Right atrium auricular region (tissue), 2 donors: Measurements from ENCODE around the gene ZCWPW1. TPM values are rescaled to one million over a fixed set of nuclear protein-coding genes. Genes with fewer than 3 reads are reported as not detected.

Source experiments
- DNase-seq: peaks from one replicate; pipeline ENCODE4 v3.0.0-alpha.2; 2019; ENCODE audit warnings: low spot score
- H3K27ac ChIP-seq, 2 donors: fragments of 200-600 bp; sonication (generic); 1 replicate in 1 of 2; 2 replicates in 1 of 2; pipeline ENCODE4 v1.5.1; 2016 to 2019
- H3K27me3 ChIP-seq, 2 donors: fragments of 200-600 bp; sonication (generic); one replicate each; pipeline versions ENCODE4 v1.5.1 to v1.6.0; 2017 to 2019
- H3K36me3 ChIP-seq: fragments of 200-600 bp; sonication (generic); one replicate; pipeline ENCODE4 v1.5.1; 2016
- H3K4me1 ChIP-seq, 2 donors: fragments of 200-600 bp; sonication (generic); one replicate each; pipeline versions ENCODE4 v1.5.1 to v1.6.0; 2017 to 2019
- H3K4me3 ChIP-seq, 2 donors: fragments of 200-600 bp; sonication (generic); 1 replicate in 1 of 2; 2 replicates in 1 of 2; pipeline ENCODE4 v1.5.1; 2017 to 2019; ENCODE audit warnings: mild to moderate bottlenecking in 1 of 2, moderate library complexity in 1 of 2
- H3K9me3 ChIP-seq, 2 donors: fragments of 200-600 bp; sonication (generic); one replicate each; pipeline ENCODE4 v1.5.1; 2019
- total RNA-seq, 2 donors: library from RNA; depleted of rRNA; stranded (reverse); fragments of >200 nt; gene quantifications; one replicate each; pipeline ENCODE4 v1.1.0, GENCODE V29; 2016
- TF ChIP-seq, protein P1 (sequence below), 2 donors: fragments of 200-600 bp; sonication (generic); IDR thresholded peaks; one replicate each; pipeline ENCODE4 v1.5.1; 2019; ENCODE audit warnings: antibody characterized with exemption in 2 of 2

The ZCWPW1 gene
- total RNA-seq, 2 donors from 2014 or later: 2.1 to 8.5 TPM

DNA sequence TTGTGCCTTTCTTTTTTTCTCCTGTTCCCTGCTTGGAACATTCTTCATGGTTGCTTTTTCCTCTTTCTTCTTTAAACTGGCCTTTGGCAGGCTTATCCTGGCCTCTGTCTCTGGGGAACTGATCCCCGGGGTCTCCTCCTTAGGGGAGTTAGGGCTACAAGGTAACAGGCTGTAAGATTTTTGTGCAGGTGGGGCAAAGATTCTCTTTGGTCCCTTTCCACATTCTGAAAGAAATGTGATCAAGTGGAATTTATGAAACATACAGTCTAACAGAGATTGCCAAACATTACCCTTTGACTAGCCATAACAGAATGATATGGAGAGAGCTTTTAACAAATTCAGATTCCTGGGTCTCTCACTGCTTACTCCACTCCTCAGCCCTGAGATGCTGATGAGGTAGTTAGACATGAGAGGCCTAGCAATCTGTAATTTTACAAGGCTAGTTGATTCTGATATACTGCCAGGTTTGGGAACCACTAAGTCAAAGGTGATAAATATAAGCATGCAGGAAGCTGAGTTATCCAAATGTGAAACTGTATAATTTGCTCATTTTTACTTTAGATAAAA lies 8.8 kb downstream of the ZCWPW1 start:
- Histone ChIP-seq H3K27me3 (no peaks in the 10 kb centered on the region), H3K4me3 (no peak overlapping the region), H3K36me3 (no peaks in the 10 kb centered on the region), H3K4me1 (no peaks in the 10 kb centered on the region), H3K27ac (no peak overlapping the region), H3K9me3 (no peaks in the 10 kb centered on the region)
- TF ChIP-seq, protein P1, sequence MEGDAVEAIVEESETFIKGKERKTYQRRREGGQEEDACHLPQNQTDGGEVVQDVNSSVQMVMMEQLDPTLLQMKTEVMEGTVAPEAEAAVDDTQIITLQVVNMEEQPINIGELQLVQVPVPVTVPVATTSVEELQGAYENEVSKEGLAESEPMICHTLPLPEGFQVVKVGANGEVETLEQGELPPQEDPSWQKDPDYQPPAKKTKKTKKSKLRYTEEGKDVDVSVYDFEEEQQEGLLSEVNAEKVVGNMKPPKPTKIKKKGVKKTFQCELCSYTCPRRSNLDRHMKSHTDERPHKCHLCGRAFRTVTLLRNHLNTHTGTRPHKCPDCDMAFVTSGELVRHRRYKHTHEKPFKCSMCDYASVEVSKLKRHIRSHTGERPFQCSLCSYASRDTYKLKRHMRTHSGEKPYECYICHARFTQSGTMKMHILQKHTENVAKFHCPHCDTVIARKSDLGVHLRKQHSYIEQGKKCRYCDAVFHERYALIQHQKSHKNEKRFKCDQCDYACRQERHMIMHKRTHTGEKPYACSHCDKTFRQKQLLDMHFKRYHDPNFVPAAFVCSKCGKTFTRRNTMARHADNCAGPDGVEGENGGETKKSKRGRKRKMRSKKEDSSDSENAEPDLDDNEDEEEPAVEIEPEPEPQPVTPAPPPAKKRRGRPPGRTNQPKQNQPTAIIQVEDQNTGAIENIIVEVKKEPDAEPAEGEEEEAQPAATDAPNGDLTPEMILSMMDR (IDR thresholded peaks at IDR 0.05): no peak
- DNase-seq: no peak

DNA sequence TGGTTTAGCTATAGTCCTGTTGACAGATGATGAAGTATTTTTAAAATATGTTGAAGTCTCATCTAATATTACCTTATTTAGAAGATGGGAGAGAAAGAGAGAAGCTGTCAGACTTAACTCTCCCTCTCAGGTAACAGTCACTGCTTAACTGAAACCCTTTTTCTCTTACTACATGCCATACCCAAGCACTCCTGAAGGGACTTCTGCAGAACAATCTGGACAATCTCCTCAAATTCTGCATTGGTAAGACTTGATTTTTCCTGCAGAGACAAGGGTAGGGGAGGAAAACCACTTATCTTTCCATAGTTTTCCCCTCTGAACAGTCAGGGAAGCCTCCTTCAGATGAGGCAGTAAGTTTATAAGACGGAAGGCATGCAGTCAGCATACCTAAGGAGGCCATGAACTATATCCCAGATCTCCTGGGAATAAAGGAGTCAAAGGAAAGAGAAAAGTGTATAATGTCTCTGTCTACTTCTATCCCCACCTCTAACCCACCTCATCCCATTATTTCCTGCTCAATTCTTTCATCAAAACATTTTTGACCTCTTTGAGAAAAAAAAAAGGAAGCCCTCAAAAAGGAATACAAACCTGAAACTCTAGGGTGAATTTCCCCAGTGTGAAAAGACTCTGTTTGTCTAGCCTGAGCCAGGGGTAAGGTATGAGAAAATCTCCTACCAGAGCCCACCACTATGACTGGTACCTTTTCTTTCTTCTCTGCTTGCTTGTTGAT lies 9.4 kb downstream of the ZCWPW1 start:
- Histone ChIP-seq H3K36me3 (no peaks in the 10 kb centered on the region), H3K27ac (no peak overlapping the region), H3K9me3 (no peaks in the 10 kb centered on the region), H3K4me1 (no peaks in the 10 kb centered on the region), H3K27me3 (no peaks in the 10 kb centered on the region), H3K4me3 (no peak overlapping the region)
- TF ChIP-seq, protein P1 (IDR thresholded peaks at IDR 0.05): no peak
- DNase-seq: no peak

DNA sequence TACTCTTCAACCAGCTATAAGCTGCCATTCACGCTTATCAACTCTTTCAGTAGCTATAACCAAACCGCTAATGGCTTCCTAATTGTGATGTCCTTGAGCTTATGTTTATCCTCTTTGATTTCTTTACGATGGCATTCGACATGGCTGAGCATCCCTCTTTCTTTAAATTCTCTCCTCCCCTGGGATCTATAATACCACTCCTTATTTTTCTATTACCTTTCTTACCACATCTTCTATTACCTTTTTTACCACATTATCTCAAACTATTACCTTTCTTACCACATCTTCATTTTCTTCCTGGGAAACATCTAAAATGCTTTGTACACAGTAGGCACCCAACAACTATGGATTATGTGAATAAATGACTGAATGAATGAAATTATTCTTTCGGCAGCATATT lies 13.1 kb downstream of the ZCWPW1 start:
- Histone ChIP-seq H3K27ac (no peak overlapping the region), H3K4me1 (no peaks in the 10 kb centered on the region), H3K27me3 (no peaks in the 10 kb centered on the region), H3K36me3 (no peaks in the 10 kb centered on the region), H3K9me3 (no peaks in the 10 kb centered on the region), H3K4me3 (no peak overlapping the region)
- TF ChIP-seq, protein P1 (IDR thresholded peaks at IDR 0.05): no peak
- DNase-seq: no peak

DNA sequence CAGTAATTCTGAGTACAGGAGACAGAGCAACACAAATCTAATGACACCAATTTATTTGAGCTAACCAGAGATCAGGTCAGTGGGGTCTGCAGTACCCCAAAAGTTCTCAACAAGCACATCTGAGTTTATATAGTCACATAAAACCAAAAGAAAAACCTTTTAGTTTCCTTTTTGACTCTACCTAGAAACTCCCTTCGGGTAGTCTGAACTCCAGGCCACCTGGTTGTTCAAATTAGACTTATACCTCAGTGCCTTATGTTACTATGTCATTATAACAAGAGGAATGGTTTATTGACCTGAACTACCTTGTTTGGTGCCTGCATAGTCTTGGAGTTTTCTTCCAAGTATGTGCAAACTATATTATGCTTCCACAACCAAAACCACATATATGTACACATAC lies 14.6 kb downstream of the ZCWPW1 start:
- H3K36me3 ChIP-seq: no peaks in the 10 kb centered on the region
- H3K4me1 ChIP-seq: no peaks in the 10 kb centered on the region
- H3K27me3 ChIP-seq: no peaks in the 10 kb centered on the region
- TF ChIP-seq, protein P1 (IDR thresholded peaks at IDR 0.05): no peak
- DNase-seq: no peak
- H3K27ac ChIP-seq: no peak overlapping the region
- no peak overlapping the region for H3K4me3 ChIP-seq
- no peaks in the 10 kb centered on the region for H3K9me3 ChIP-seq

DNA sequence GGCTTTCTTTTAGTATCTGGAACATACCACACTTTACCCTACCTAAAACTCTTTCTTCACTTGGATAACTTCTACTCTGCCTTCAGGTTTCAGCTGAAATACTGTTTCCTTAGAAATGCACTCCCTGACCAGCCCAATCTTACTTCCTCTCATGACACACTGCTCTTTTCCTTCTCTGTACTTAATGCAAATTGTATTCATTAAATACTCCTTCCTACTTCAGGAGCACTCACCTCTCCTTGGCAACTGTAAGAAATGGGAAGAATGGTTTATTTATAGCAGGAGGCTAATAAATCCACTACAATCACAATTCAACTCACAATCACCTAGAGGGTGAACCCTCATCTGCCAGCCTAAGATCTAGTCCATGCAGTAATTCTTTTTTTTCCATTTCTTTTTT lies 15.2 kb downstream of the ZCWPW1 start:
- no peak for DNase-seq
- TF ChIP-seq, protein P1 (IDR thresholded peaks at IDR 0.05): no peak

More for the DNA sequence above, 15.2 kb downstream of the ZCWPW1 start:
- no peaks in the 10 kb centered on the region for H3K36me3 ChIP-seq
- no peak overlapping the region for H3K4me3 ChIP-seq
- no peaks in the 10 kb centered on the region for H3K27me3 ChIP-seq
- no peaks in the 10 kb centered on the region for H3K9me3 ChIP-seq
- no peak overlapping the region for H3K27ac ChIP-seq
- no peaks in the 10 kb centered on the region for H3K4me1 ChIP-seq
